Breast epithelium (tissue), 3 donors: ENCODE measurements around the gene PRODH2.

ENCODE experiments used
- POLR2A ChIP-seq: fragments of 450-650 bp; IDR thresholded peaks from one replicate; pipeline ENCODE4 v1.6.1; 2016; ENCODE audit warnings: antibody characterized with exemption, mild to moderate bottlenecking, moderate library complexity
- POLR2AphosphoS5 ChIP-seq, 3 donors: sonication (generic); formaldehyde crosslinking; IDR thresholded peaks; one replicate each; pipeline ENCODE4 v1.6.1; 2017; ENCODE audit warnings: antibody characterized with exemption in 3 of 3
- TF ChIP-seq, protein P1 (sequence below), 3 donors: fragments of 450-650 bp; IDR thresholded peaks; one replicate each; pipeline ENCODE4 v1.5.1; 2016 to 2017; ENCODE audit warnings: antibody characterized with exemption in 3 of 3, mild to moderate bottlenecking in 3 of 3, moderate library complexity in 3 of 3

DNA sequence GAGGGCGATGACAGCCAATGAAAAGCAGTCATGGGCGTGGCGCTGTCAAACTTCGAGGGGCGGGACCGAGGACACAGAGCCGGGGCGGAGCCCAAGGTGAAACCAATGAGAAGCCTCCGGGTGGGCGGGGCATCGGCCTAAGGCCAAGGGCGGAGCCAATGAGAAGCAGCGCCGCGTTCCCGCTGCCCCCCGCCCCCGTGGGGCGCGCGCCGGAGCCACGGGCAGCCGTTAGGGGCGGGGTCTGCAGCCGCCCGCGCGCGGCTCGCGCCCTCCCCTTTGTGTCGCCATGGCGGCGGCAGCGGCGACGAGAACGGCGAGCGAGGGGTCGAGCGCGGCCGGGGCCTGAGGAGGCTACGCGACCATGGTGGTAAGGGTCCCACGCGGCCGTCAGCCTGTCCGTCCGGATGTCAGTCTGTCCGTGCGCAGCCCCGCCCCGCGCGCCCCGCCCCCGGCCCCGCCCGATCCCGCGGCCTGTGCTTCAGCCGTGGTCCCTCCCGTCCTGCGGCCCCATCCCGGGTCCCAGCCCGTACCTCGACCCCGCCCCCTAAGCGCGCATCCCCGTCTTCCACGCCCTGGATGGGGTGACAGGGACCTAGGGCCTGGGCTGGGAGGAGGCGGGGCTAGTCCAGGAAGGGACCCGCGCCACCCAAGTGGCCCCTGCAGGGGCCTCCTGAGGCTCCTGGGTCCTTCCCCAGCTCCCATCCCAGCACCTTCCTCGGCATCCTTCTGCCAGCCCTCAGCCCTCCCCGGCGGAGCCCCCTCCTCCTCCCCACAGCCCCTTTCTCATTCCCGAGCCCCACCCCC, 37.1 kb downstream of the PRODH2 start, which contains the start of gene ARHGAP33:
- TF ChIP-seq POLR2A (no peak), POLR2AphosphoS5 (IDR thresholded peaks at IDR 0.05) (no peak)
- TF ChIP-seq, protein P1, sequence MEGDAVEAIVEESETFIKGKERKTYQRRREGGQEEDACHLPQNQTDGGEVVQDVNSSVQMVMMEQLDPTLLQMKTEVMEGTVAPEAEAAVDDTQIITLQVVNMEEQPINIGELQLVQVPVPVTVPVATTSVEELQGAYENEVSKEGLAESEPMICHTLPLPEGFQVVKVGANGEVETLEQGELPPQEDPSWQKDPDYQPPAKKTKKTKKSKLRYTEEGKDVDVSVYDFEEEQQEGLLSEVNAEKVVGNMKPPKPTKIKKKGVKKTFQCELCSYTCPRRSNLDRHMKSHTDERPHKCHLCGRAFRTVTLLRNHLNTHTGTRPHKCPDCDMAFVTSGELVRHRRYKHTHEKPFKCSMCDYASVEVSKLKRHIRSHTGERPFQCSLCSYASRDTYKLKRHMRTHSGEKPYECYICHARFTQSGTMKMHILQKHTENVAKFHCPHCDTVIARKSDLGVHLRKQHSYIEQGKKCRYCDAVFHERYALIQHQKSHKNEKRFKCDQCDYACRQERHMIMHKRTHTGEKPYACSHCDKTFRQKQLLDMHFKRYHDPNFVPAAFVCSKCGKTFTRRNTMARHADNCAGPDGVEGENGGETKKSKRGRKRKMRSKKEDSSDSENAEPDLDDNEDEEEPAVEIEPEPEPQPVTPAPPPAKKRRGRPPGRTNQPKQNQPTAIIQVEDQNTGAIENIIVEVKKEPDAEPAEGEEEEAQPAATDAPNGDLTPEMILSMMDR (IDR thresholded peaks at IDR 0.05): no peak
